ENCODE results near the gene ABCB6.

The ABCB6 gene

DNA sequence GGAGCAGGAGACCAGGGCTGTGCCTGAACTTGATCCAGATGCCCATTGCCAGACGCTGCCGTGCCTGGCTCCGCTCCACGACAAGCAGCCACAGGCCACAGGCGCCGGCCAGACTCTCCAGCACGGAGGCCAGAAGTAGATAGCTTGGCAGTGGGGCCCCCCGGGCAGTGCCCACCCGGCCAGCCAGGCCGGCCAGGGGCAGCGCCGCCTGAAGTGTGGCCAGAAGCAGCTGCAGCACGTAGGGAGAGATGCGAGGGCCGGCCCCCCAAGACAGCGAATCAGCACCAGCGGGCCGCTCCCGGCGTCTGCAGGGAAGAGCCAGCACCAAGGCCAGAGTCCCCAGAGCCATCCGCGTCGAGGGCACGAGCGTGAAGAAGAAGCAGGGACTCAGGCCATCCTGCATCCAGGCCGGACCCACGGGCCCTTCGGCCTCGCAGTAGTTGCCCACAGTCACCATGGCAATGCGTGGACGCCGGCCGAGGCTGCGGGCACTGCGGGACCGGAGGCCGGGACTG is 484 bp downstream of the ABCB6 start:
- TF ChIP-seq, protein P1, sequence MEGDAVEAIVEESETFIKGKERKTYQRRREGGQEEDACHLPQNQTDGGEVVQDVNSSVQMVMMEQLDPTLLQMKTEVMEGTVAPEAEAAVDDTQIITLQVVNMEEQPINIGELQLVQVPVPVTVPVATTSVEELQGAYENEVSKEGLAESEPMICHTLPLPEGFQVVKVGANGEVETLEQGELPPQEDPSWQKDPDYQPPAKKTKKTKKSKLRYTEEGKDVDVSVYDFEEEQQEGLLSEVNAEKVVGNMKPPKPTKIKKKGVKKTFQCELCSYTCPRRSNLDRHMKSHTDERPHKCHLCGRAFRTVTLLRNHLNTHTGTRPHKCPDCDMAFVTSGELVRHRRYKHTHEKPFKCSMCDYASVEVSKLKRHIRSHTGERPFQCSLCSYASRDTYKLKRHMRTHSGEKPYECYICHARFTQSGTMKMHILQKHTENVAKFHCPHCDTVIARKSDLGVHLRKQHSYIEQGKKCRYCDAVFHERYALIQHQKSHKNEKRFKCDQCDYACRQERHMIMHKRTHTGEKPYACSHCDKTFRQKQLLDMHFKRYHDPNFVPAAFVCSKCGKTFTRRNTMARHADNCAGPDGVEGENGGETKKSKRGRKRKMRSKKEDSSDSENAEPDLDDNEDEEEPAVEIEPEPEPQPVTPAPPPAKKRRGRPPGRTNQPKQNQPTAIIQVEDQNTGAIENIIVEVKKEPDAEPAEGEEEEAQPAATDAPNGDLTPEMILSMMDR (conservative IDR thresholded peaks at IDR 0.05; ENCODE audit: low read depth, low read length): no peak
- peak; percentile 28 for DNase-seq (ENCODE audit: low read depth)
- peak overlapping the region; percentile 39 for H3K4me3 ChIP-seq (ENCODE audit: low read length)

DNA sequence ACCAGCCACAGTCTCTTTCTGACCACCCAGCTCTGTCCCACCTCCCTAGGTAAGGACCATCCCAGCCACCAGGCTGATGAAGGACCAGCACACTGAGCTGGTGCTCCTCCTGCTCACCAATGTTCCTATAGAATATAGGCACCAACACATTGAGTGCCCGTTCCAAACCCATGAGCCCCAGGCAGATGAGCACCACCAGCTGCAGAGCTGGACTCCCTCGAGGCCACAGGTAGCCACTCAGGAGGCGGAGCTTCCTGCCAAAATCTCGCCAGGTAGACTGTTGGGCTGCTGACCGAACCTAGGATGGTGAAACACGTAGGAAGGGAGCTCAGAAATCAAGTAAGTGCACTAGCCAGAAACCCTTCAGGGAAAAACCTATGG is 2.2 kb downstream of the ABCB6 start:
- TF ChIP-seq, protein P1 (conservative IDR thresholded peaks at IDR 0.05; ENCODE audit: low read depth, low read length): no peak
- DNase-seq (ENCODE audit: low read depth): no peak
- no peak overlapping the region for H3K4me3 ChIP-seq (ENCODE audit: low read length)

- no peak for DNase-seq (ENCODE audit: low read depth)
- TF ChIP-seq, protein P1 (conservative IDR thresholded peaks at IDR 0.05; ENCODE audit: low read depth, low read length): no peak
- H3K4me3 ChIP-seq (ENCODE audit: low read length): no peak overlapping the region
These were observed 2.8 kb downstream of the ABCB6 start for GRCh38 chr2:219215871-219216534.

GRCh38 chr2:219214786-219215185 is 4.0 kb downstream of the ABCB6 start:
- no peak for DNase-seq (ENCODE audit: low read depth)
- no peak overlapping the region for H3K4me3 ChIP-seq (ENCODE audit: low read length)
- TF ChIP-seq, protein P1 (conservative IDR thresholded peaks at IDR 0.05; ENCODE audit: low read depth, low read length): no peak

DNA sequence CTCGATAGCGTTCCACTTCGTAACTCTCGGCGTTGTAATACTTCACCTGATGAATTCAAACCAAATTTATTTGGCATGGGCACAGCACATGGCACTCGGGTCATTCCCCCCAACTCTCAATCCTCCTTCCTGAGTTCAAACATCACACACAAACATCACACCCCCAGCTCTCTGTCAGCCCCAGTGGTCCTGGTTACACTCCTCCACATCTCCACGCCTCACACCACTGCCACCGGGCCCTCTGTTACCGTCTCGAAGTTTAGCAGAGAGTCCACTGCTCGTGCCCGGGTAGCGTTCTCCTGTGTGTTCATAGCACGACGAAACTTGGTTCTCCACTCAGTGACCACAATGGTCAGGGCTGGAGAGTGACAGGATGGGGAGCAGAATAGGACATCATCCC is 4.6 kb downstream of the ABCB6 start:
- TF ChIP-seq, protein P1 (conservative IDR thresholded peaks at IDR 0.05; ENCODE audit: low read depth, low read length): no peak
- H3K4me3 ChIP-seq (ENCODE audit: low read length): no peak overlapping the region
- no peak for DNase-seq (ENCODE audit: low read depth)

DNA sequence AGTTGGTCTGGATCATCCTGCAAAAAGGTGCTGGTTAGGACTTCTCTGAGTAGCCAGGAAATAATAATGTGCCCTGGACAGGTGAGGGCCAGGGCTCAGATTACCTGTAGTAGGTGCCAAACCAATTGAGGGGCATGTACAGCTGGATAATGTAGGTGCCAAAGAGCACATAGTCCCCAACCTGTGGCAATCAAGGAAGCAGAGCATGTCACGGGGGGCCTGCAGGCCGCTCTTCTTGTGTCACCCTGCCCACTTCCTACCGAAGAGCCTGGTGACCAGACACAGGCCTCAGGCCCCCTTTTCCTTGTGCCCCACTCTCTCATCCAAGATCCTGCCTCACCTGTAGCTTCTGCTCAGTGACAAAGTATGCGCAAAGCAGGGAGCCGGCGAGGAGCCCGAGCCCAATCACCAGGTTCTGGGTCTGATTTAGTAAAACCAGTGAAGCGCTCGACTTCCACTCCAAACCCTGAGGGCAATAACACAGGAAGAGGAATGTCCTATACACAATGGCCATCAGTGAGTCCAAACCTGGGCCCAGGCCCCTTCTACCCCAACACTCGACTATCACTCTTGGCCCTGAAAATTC is 5.2 kb downstream of the ABCB6 start:
- TF ChIP-seq, protein P1 (conservative IDR thresholded peaks at IDR 0.05; ENCODE audit: low read depth, low read length): no peak
- H3K4me3 ChIP-seq (ENCODE audit: low read length): no peak overlapping the region
- DNase-seq (ENCODE audit: low read depth): no peak

DNA sequence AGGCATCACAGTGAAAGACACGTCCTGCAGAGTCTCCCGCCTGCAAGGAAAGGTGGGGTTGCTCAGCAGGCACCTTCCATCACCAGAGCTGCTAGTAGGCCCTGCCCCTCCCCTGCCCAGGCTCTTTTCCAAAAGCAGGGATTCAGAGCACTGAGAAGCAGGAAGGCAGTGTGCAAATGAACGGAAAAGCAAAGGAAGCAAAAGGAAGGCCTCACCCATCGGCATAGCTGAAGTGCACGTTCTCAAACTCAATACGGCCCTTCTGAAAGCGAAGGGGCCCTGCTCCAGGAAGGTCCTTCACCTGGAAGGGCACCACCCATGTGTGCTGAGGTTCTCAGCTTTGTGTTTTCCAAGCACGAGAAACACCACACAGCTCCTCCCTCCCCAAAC is 5.7 kb downstream of the ABCB6 start:
- H3K4me3 ChIP-seq (ENCODE audit: low read length): no peak overlapping the region
- DNase-seq (ENCODE audit: low read depth): no peak
- TF ChIP-seq, protein P1 (conservative IDR thresholded peaks at IDR 0.05; ENCODE audit: low read depth, low read length): no peak
